K562 (cell line): ENCODE results near the gene IL36RN. TPM values are rescaled to one million over a fixed set of nuclear protein-coding genes. Genes with fewer than 3 reads are reported as not detected.
A peak's percentile ranks its signal among the peaks of the same experiment; 100 is the strongest.

Experiments used
- ARID3A ChIP-seq: IDR thresholded peaks from 2 replicates; pipeline ENCODE4 v1.6.1; 2012; ENCODE audit warnings: low read depth, low read length, improper control_type of control experiment, borderline replicate concordance
- ATF2 ChIP-seq: sonication (generic); formaldehyde crosslinking; IDR thresholded peaks from 2 replicates; pipeline ENCODE4 v1.8.1; 2022; ENCODE audit warnings: missing genetic modification reagents
- CEBPB ChIP-seq: fragments of 450-650 bp; IDR thresholded peaks from 2 replicates; pipeline ENCODE4 v1.6.1; 2016; ENCODE audit warnings: missing genetic modification characterization, missing compliant biosample characterization
- CHD2 ChIP-seq: IDR thresholded peaks from 2 replicates; pipeline ENCODE4 v1.6.1; 2011; ENCODE audit warnings: low read depth, low read length
- HMBOX1 ChIP-seq: sonication (generic); IDR thresholded peaks from 2 replicates; pipeline ENCODE4 v1.6.1; 2016
- HMGN3 ChIP-seq: IDR thresholded peaks from 2 replicates; pipeline ENCODE4 v1.6.1; 2011; ENCODE audit warnings: borderline replicate concordance, low read depth, mild to moderate bottlenecking, mixed read lengths, low read length; ENCODE audit not compliant: insufficient read length; ENCODE audit errors: extremely low read depth
- PATZ1 ChIP-seq: fragments of 250-450 bp; sonication (Bioruptor Pico); IDR thresholded peaks from 2 replicates; pipeline ENCODE4 v1.5.0; 2020; ENCODE audit warnings: mild to moderate bottlenecking, borderline replicate concordance
- PREB ChIP-seq: sonication (generic); formaldehyde crosslinking; IDR thresholded peaks from 2 replicates; pipeline ENCODE4 v1.8.1; 2023; ENCODE audit warnings: mild to moderate bottlenecking, missing genetic modification reagents
- SETDB1 ChIP-seq: IDR thresholded peaks from one replicate; pipeline ENCODE4 v1.6.1; 2012; ENCODE audit warnings: low read length, control low read depth, inconsistent platforms
- SRSF1 ChIP-seq: fragments of 200-400 bp; formaldehyde crosslinking; IDR thresholded peaks from 2 replicates; pipeline ENCODE4 v1.6.1; 2017; ENCODE audit warnings: mild to moderate bottlenecking, low read depth, low read length, moderate library complexity
- TRIM28 ChIP-seq: fragments of 450-650 bp; IDR thresholded peaks from 2 replicates; pipeline ENCODE4 v1.6.1; 2017
- ZBTB5 ChIP-seq: fragments of 450-650 bp; IDR thresholded peaks from 2 replicates; pipeline ENCODE4 v1.6.1; 2017; ENCODE audit warnings: antibody characterized with exemption
- polyA plus RNA-seq, 8 experiments: library from polyadenylated mRNA; depleted of rRNA in 4 of 8; stranded (reverse) in 5 of 8; unstranded in 3 of 8; fragments of >200 nt; fragmentation: Nextera tagmentation in 2 of 8; fragmentation: Illumina TruSeq in 1 of 8; extraction: Ambion mirVana in 2 of 8; extraction: Trizol in 1 of 8; gene quantifications; 2 replicates each; pipeline versions ENCODE4 v1.2.1 to v1.2.3, GENCODE V29; 2011 to 2014; ENCODE audit warnings: inconsistent platforms in 1 of 8, missing spikeins in 1 of 8
- total RNA-seq, 7 experiments: library from RNA; depleted of rRNA in 6 of 7; stranded (reverse); fragments of >200 nt in 6 of 7; fragmentation: Illumina TruSeq in 2 of 7; extraction: Trizol in 2 of 7; gene quantifications; 2 replicates each; pipeline versions ENCODE4 v1.2.1 to v1.2.3, GENCODE V29; 2011 to 2021; ENCODE audit warnings: low replicate concordance in 1 of 7

The IL36RN gene
- total and polyA plus RNA-seq, 9 of the 15 experiments (the other 6 are each of a cell fraction or from before 2014, with no cell fraction given), result not detected

GRCh38 chr2:113012436-113013335 is 46.3 kb upstream of the IL36RN start (continued):
- TF ChIP-seq PATZ1 (CRISPR knock-in tag), result no peak
- TF ChIP-seq ARID3A, result peak; percentile 100
- TF ChIP-seq ZBTB5, result 0 out of 2 replicates have a peak, but pooled peaks have one; percentile 35
- peak; percentile 31; the same call in 1 of the 2 replicates for TF ChIP-seq CHD2
- no peak for TF ChIP-seq SRSF1
- TF ChIP-seq PREB (CRISPR knock-in tag), result 0 out of 2 replicates have a peak, but pooled peaks have one; percentile 29
- peak; percentile 73 for TF ChIP-seq TRIM28
- no peak for TF ChIP-seq ATF2
- peak; percentile 20; the same call in 1 of the 2 replicates for TF ChIP-seq HMBOX1
- TF ChIP-seq CEBPB (tag), result peak; percentile 67
- no peak for TF ChIP-seq HMGN3
- no peak for TF ChIP-seq SETDB1
